ENCODE results near the gene SETD4. TPM values are rescaled to one million over a fixed set of nuclear protein-coding genes. Genes with fewer than 3 reads are reported as not detected.

The SETD4 gene
- total and polyA plus RNA-seq, 2 of the 13 experiments (the other 11 are each of a cell fraction or from before 2014, with no cell fraction given) = 7.1 to 14.4 TPM

- TF ChIP-seq ZNF235 (CRISPR knock-in tag; IDR thresholded peaks at IDR 0.05; ENCODE audit: borderline replicate concordance) (no peak), ZNF33B (CRISPR knock-in tag; IDR thresholded peaks at IDR 0.05) (no peak), ZBTB14 (CRISPR knock-in tag; IDR thresholded peaks at IDR 0.05) (no peak), ZMYM2 (CRISPR knock-in tag; IDR thresholded peaks at IDR 0.05) (peak; percentile 78), HOXA9 (CRISPR knock-in tag; IDR thresholded peaks at IDR 0.05; ENCODE audit: borderline replicate concordance) (no peak), ZNF24 (IDR thresholded peaks at IDR 0.05) (no peak), ATM (IDR thresholded peaks at IDR 0.05; ENCODE audit: borderline replicate concordance) (no peak), CEBPG (CRISPR knock-in tag; IDR thresholded peaks at IDR 0.05) (peak; percentile 12; the same call in 1 of the 2 replicates), ARID3A (IDR thresholded peaks at IDR 0.05; ENCODE audit: low read depth, low read length) (peak; percentile 38; the same call in 1 of the 2 replicates), POGZ (CRISPR knock-in tag; IDR thresholded peaks at IDR 0.05) (peak; percentile 23; the same call in 1 of the 2 replicates), CAMTA2 (CRISPR knock-in tag; IDR thresholded peaks at IDR 0.05; ENCODE audit: borderline replicate concordance) (no peak), ZNF331 (CRISPR knock-in tag; IDR thresholded peaks at IDR 0.05) (no peak), GABPA (IDR thresholded peaks at IDR 0.05; ENCODE audit: low read depth, low read length) (no peak), GABPA (CRISPR knock-in tag; IDR thresholded peaks at IDR 0.05; ENCODE audit: low read depth) (peak; percentile 12; the same call in 1 of the 2 replicates), ELF1 (CRISPR knock-in tag; IDR thresholded peaks at IDR 0.05) (peak; percentile 74), BCL6 (CRISPR knock-in tag; IDR thresholded peaks at IDR 0.05) (0 out of 2 replicates have a peak, but pooled peaks have one; percentile 29), NCOR1 (IDR thresholded peaks at IDR 0.05; ENCODE audit: borderline replicate concordance, low read length) (peak; percentile 63; the same call in 1 of the 2 replicates), ZSCAN31 (CRISPR knock-in tag; IDR thresholded peaks at IDR 0.05; ENCODE audit: low read depth) (no peak), SOX6 (IDR thresholded peaks at IDR 0.05) (no peak), SOX6 (CRISPR knock-in tag; IDR thresholded peaks at IDR 0.05) (peak; percentile 65; the same call in 1 of the 2 replicates), RXRB (CRISPR knock-in tag; IDR thresholded peaks at IDR 0.05; ENCODE audit: borderline replicate concordance) (peak; percentile 24; the same call in 1 of the 2 replicates), ZNF629 (CRISPR knock-in tag; conservative IDR thresholded peaks at IDR 0.05) (peak; percentile 88), RXRA (CRISPR knock-in tag; IDR thresholded peaks at IDR 0.05) (no peak), ZNF251 (CRISPR knock-in tag; IDR thresholded peaks at IDR 0.05) (no peak)
- TF ChIP-seq, protein P1, sequence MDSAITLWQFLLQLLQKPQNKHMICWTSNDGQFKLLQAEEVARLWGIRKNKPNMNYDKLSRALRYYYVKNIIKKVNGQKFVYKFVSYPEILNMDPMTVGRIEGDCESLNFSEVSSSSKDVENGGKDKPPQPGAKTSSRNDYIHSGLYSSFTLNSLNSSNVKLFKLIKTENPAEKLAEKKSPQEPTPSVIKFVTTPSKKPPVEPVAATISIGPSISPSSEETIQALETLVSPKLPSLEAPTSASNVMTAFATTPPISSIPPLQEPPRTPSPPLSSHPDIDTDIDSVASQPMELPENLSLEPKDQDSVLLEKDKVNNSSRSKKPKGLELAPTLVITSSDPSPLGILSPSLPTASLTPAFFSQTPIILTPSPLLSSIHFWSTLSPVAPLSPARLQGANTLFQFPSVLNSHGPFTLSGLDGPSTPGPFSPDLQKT (CRISPR knock-in tag; IDR thresholded peaks at IDR 0.05; ENCODE audit: borderline replicate concordance) = no peak
- TF ChIP-seq, protein P2, sequence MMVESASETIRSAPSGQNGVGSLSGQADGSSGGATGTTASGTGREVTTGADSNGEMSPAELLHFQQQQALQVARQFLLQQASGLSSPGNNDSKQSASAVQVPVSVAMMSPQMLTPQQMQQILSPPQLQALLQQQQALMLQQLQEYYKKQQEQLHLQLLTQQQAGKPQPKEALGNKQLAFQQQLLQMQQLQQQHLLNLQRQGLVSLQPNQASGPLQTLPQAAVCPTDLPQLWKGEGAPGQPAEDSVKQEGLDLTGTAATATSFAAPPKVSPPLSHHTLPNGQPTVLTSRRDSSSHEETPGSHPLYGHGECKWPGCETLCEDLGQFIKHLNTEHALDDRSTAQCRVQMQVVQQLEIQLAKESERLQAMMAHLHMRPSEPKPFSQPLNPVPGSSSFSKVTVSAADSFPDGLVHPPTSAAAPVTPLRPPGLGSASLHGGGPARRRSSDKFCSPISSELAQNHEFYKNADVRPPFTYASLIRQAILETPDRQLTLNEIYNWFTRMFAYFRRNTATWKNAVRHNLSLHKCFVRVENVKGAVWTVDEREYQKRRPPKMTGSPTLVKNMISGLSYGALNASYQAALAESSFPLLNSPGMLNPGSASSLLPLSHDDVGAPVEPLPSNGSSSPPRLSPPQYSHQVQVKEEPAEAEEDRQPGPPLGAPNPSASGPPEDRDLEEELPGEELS (CRISPR knock-in tag; IDR thresholded peaks at IDR 0.05) = peak; percentile 45; the same call in 1 of the 2 replicates
These were observed 5.2 kb upstream of the SETD4 start (continued) for GRCh38 chr21:36065497-36066036.

Measured in HepG2 (cell line).